Neural crest cell (in vitro differentiated cells): ENCODE measurements around the gene KLHL9. TPM values are rescaled to one million over a fixed set of nuclear protein-coding genes. Genes with fewer than 3 reads are reported as not detected.

ENCODE experiments used
- DNase-seq: peaks from one replicate; pipeline ENCODE4 v3.0.0; 2021; ENCODE audit warnings: low read depth, mixed read lengths, low spot score
- H3K27ac Mint-ChIP-seq: one replicate; pipeline ENCODE4 v1.8.0; 2021; ENCODE audit warnings: mild to moderate bottlenecking, mixed read lengths; ENCODE audit not compliant: unreplicated experiment
- H3K27me3 Mint-ChIP-seq: 2 replicates; pipeline ENCODE4 v1.8.0; 2021; ENCODE audit warnings: low read depth, mild to moderate bottlenecking, mixed read lengths
- H3K36me3 Mint-ChIP-seq: 2 replicates; pipeline ENCODE4 v1.8.0; 2021; ENCODE audit warnings: low read depth, mild to moderate bottlenecking, mixed read lengths
- H3K4me1 Mint-ChIP-seq: 2 replicates; pipeline ENCODE4 v1.8.0; 2021; ENCODE audit warnings: mixed read lengths
- H3K4me3 Mint-ChIP-seq: one replicate; pipeline ENCODE4 v1.8.0; 2021; ENCODE audit warnings: mild to moderate bottlenecking, mixed read lengths
- H3K9me3 Mint-ChIP-seq: 2 replicates; pipeline ENCODE4 v1.8.0; 2021; ENCODE audit warnings: mixed read lengths
- CTCF ChIP-seq: fragments of 200-600 bp; sonication (generic); conservative IDR thresholded peaks from 2 replicates; pipeline ENCODE4 v1.5.0; 2021; ENCODE audit warnings: antibody characterized with exemption, mild to moderate bottlenecking
- total RNA-seq: library from RNA; stranded (reverse); gene quantifications from 2 replicates; pipeline ENCODE4 v1.2.1, GENCODE V29; 2021

The KLHL9 gene
- total RNA-seq, 1 donor from 2014 or later = 31.7 TPM

- Mint-ChIP-seq H3K4me3 (no peak overlapping the region), H3K27me3 (peaks cover 7% of the 10 kb centered on the region), H3K9me3 (no peaks in the 10 kb centered on the region), H3K4me1 (peaks cover 3% of the 10 kb centered on the region), H3K36me3 (no peaks in the 10 kb centered on the region), H3K27ac (no peak overlapping the region)
- no peak for TF ChIP-seq CTCF
- no peak for DNase-seq
Observed at GRCh38 chr9:21362287-21362686, 27.1 kb upstream of the KLHL9 start.

GRCh38 chr9:21357479-21358460 is 22.6 kb upstream of the KLHL9 start:
- H3K36me3 Mint-ChIP-seq = peaks cover 3% of the 10 kb centered on the region
- H3K4me3 Mint-ChIP-seq = no peak overlapping the region
- H3K4me1 Mint-ChIP-seq = peaks cover 3% of the 10 kb centered on the region
- no peak for DNase-seq
- TF ChIP-seq CTCF = no peak
- no peaks in the 10 kb centered on the region for H3K27me3 Mint-ChIP-seq
- H3K27ac Mint-ChIP-seq = no peak overlapping the region
- peaks cover 5% of the 10 kb centered on the region for H3K9me3 Mint-ChIP-seq

GRCh38 chr9:21350787-21351186 is 15.6 kb upstream of the KLHL9 start, which contains the start of gene IFNA6:
TSS of gene IFNA6 (minus strand) at chr9:21350887. CDS start at chr9:21350887, 0 bp downstream.
- Mint-ChIP-seq H3K9me3 (peaks cover 9% of the 10 kb centered on the region), H3K27ac (no peak within 1 kb of the TSS), H3K36me3 (peaks cover 3% of the 10 kb centered on the region), H3K4me1 (no peaks in the 10 kb centered on the region), H3K4me3 (no peak within 1 kb of the TSS), H3K27me3 (no peaks in the 10 kb centered on the region)
- no peak for TF ChIP-seq CTCF
- DNase-seq = no peak

GRCh38 chr9:21348430-21348970 is 13.3 kb upstream of the KLHL9 start:
- DNase-seq = no peak
- no peaks in the 10 kb centered on the region for H3K36me3 Mint-ChIP-seq
- no peaks in the 10 kb centered on the region for H3K27me3 Mint-ChIP-seq
- no peak overlapping the region for H3K4me3 Mint-ChIP-seq
- no peaks in the 10 kb centered on the region for H3K4me1 Mint-ChIP-seq
- H3K27ac Mint-ChIP-seq = no peak overlapping the region
- peaks cover 11% of the 10 kb centered on the region for H3K9me3 Mint-ChIP-seq
- no peak for TF ChIP-seq CTCF

- Mint-ChIP-seq H3K27me3 (peaks cover 3% of the 10 kb centered on the region), H3K27ac (no peak overlapping the region), H3K4me1 (peaks cover 7% of the 10 kb centered on the region), H3K4me3 (no peak overlapping the region), H3K9me3 (peaks cover 8% of the 10 kb centered on the region), H3K36me3 (no peaks in the 10 kb centered on the region)
- no peak for TF ChIP-seq CTCF
- DNase-seq = no peak
Observed at GRCh38 chr9:21340735-21341134, 5.5 kb upstream of the KLHL9 start.
